Urothelium cell line (cell line): Measurements from ENCODE around the gene STON1.
A peak's percentile ranks its signal among the peaks of the same experiment; 100 is the strongest.
"Not testable (repeated sequence)": the region's sequence is repeated elsewhere in the genome, so short reads cannot be mapped to it uniquely, and the experiment has no call there.

Experiments used
- DNase-seq: peaks from one replicate; pipeline ENCODE4 v3.0.0; 2011; ENCODE audit warnings: low spot score, mixed read lengths
- FAIRE-seq: peaks from 2 replicates; lab custom pipeline; 2011; peaks lifted over from hg19 to GRCh38; lab: Jason Lieb, UNC

STON1 gene

DNA sequence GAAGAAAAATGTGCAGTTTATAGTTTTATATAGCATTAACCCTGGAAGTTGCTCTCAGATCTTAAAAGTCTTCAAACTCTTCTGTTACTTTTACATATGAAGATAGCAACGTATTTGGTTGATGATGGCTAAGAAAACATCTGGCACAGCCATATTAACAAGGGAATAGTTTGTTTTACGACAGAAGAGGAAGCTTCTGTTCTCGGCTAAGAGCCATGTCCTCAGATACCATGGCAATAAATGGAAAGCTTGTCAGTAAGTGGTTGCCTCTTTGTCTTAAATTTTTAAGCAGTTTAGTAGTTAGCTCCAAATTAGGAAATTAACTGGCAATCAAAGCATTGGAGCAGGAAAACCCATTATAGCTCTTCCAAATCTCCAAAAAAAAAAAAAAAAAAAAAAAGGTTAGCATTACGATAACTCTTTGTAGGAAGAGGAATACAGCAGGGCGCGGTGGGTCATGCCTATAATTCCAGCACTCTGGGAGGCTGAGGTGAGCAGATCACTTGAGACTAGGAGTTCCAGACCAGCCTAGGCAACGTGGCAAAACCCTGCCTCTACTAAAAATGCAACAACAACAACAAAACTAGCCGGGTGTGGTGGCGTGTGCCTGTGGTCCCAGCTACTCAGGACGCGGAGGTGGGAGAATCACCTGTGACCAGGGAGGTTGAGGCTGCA, 4.5 kb upstream of the STON1 start:
- DNase-seq (no peak), FAIRE-seq (no peak)

DNA sequence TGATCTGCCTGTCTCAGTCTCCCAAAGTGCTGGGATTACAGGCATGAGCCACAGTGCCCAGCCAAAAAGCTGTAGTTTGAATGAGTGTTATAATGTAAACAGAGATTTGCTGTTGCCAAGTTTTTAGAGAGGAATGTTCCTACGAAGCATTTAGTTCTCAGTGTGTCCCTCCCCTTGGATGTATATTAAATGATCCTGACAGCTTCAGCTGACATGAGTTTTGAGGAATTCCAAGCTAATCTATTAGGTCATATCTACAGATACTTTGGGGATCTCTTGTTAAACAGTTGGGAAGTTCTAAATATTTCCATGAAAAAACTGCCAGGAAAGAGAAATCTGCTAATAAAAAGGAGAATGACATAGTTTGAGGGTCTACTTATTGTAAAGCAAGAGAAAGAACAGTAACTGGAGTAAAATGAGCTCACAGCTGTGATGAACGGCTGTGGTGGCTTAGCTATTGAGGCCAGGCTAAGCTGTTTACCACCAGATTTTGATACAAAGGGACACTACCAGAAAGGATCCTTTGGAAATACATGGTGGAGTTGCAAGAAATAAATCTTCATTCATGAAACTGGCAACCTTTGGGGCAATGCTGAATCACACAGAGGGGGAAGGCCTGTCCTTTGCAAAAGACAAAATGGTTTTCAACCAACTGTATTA, 2.6 kb upstream of the STON1 start:
- FAIRE-seq (no peak), DNase-seq (no peak)

- DNase-seq, result no peak
- no peak for FAIRE-seq
Observed at GRCh38 chr2:48528431-48528830, 1.5 kb upstream of the STON1 start.

DNA sequence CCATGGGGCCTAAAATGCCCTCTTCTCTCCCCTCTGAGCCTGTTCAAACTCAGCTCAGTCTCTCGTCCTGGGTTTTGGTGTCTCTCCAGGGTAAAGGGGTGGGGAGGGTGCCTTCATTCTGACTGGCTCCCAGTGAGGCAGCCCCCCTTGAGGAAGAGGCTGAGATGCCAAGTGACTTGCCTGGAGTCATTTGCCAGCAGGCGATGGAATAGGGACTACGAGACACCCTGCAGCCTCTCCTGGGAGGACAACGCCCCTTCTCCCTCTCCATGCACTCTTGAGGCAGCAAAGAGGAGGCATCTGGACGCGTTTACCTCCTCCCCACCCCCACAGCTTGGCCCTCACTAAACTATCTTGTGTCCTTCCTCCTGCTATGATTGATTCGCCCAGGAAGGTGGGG, 760 bp upstream of the STON1 start:
- peak; percentile 27 for DNase-seq
- no peak for FAIRE-seq

- FAIRE-seq, result no peak
Observed at GRCh38 chr2:48529676-48530032, 300 bp upstream of the STON1 start.

GRCh38 chr2:48531141-48531648, 1.2 kb downstream of the STON1 start:
- FAIRE-seq, result no peak

More at GRCh38 chr2:48529676-48530032, 300 bp upstream of the STON1 start:
- no peak for DNase-seq

GRCh38 chr2:48532174-48532573, 2.2 kb downstream of the STON1 start:
- no peak for DNase-seq
- no peak for FAIRE-seq

More at GRCh38 chr2:48531141-48531648, 1.2 kb downstream of the STON1 start:
- peak; percentile 39 for DNase-seq

- FAIRE-seq (no peak), DNase-seq (no peak)
Observed at GRCh38 chr2:48532824-48533223, 2.9 kb downstream of the STON1 start.

DNA sequence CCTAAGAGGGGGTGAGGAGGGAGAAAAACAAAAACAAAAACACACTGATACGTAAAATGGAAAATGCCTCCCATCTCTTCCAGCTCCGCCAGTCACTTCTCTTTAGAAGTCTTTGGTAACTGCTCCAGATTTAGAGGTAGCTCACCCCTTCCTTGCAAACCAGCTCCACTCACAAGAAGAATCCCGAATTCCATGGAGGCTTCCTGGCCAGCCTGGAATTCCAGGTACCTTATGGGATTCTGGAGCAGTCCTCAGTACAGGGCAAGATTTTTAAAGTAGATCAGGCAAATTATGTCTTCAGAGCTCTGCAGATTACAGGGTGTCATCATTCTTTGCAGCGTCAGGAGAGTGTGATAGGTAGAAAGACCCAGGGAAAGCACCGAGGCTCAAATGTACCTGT, 4.8 kb downstream of the STON1 start:
- DNase-seq (no peak), FAIRE-seq (no peak)

DNA sequence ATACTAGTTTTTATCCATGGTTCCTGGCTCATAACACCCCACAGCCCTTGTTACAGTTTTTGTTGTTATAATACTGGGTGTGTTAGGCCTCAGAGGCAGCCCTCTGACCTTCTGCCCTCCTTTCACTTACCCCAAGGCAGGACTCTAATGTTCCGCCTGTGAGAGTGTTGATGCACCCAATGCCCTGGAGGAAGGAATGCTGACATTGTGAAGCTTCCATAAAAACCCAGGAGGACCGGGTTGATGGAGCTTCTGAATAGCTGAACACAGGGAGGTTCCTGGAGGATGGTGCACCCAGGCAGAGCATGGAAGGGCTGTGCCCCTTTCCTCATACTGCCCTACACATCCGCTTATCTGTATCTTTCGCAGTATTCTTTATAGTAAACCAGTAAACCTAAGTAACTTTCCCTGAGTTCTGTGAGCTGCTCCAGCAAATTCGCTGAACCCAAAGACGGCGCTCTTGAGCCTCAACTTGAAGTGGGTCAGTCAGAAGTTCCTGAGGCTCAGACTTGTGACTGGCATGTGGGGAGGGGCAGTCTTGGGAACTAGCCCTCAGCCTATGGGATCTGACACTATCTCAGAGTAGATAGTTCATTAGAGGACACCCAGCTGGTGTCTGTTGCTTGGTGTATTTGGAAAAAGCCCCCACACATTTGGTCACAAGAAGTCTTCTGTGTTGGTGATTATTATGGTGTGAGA, 10.4 kb downstream of the STON1 start:
- DNase-seq (no peak), FAIRE-seq (no peak)

GRCh38 chr2:48541666-48542389, 11.9 kb downstream of the STON1 start:
- FAIRE-seq, result no peak
- DNase-seq, result no peak

GRCh38 chr2:48543895-48544294, 13.9 kb downstream of the STON1 start:
- FAIRE-seq (no peak), DNase-seq (no peak)

DNA sequence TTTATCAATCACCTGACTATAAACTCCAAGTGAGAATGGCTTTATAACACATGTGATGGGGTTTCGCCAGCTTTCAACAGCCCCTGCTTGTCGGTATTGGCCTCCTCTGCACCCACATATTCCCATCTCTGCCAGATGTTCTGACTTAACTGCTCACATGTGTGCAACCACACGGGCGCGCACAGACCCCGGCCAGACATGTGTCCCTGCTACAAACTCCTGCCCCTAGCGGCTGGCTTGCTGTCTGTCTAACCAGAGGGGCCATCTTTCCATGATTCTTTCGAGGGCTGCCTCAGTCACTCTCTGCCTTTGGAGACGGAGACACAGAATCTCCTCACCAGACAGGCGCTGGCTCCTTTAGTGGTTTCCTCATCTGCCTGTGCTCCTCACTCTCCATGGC, 15.3 kb downstream of the STON1 start:
- no peak for FAIRE-seq
- no peak for DNase-seq

GRCh38 chr2:48548840-48549239, 18.9 kb downstream of the STON1 start:
- no peak for FAIRE-seq
- DNase-seq, result no peak

GRCh38 chr2:48549972-48550371, 20.0 kb downstream of the STON1 start:
- FAIRE-seq, result no peak
- no peak for DNase-seq

DNA sequence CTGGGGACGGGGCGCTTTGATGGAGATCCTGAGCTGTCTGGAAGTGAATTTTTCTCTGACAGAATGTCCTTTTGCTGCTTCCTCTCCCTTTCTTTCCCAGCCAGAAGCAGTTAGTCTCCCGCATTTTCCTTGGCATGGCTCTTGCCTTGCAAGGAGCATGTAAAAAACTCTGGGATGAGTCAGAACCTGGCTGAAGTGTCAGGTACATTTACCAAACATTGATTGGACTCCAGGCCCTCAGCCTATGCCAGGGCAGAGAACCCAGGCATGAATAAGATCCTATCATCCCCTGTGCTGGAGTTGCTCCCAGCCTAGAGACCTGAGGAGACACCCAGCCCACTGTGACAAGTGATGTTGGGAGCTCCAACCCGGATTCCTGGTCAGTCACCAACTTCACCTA, 21.6 kb downstream of the STON1 start:
- DNase-seq, result no peak
- FAIRE-seq, result no peak

GRCh38 chr2:48555071-48555470, 25.1 kb downstream of the STON1 start:
- FAIRE-seq, DNase-seq: not testable (repeated sequence)

GRCh38 chr2:48558456-48558855, 28.5 kb downstream of the STON1 start:
- FAIRE-seq, result peak; percentile 70
- no peak for DNase-seq

DNA sequence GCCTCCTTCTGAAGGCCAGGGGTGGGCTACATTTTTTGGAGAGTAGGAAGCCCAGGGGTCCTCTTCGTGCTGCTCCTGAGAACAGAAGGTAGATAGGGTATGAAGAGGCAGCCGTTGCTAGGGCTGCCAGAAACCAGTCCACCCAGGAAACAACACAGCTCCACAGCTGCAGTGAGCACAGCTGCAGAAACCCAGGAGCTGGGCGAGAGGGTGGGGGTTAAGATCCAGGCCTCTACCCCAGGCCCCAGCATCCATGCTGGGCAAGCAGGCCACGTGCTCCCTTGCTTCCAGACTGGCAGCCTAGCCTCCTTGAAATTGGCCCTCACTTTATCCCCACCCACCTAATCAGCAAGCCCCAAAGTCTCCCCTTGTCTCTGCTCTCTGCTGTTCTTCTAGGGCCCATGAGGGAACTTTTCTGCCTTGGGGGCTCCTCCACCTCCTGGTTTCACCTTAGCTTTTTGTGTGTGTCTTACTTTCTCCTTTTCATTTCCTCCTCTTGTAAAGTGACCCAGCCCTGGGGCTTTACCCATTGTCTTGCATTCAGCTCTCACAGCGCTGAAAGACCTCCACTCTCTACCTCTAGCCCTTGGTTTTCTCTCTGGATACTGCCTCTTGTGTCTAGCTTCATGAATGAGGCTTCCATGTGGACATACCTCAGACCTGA, 30.7 kb downstream of the STON1 start:
- DNase-seq, result no peak
- no peak for FAIRE-seq

GRCh38 chr2:48562281-48562680, 32.3 kb downstream of the STON1 start:
- FAIRE-seq, result no peak
- no peak for DNase-seq
